Ishikawa (cell line): ENCODE measurements around the gene ROGDI.

Experiments
- CREB1 ChIP-seq: IDR thresholded peaks from 2 replicates; pipeline ENCODE4 v1.6.1; 2012; ENCODE audit warnings: low read depth
- EP300 ChIP-seq: IDR thresholded peaks from 2 replicates; pipeline ENCODE4 v1.6.1; 2012; ENCODE audit warnings: borderline replicate concordance
- MAX ChIP-seq: IDR thresholded peaks from 2 replicates; pipeline ENCODE4 v1.6.1; 2012
- RAD21 ChIP-seq: IDR thresholded peaks from 2 replicates; pipeline ENCODE4 v1.6.1; 2012; ENCODE audit warnings: low read depth
- YY1 ChIP-seq: IDR thresholded peaks from 2 replicates; pipeline ENCODE4 v1.6.1; 2012; ENCODE audit warnings: low read depth
- TF ChIP-seq, protein P1 (sequence below): IDR thresholded peaks from 2 replicates; pipeline ENCODE4 v1.6.1; 2012; ENCODE audit warnings: low read depth, mild to moderate bottlenecking

DNA sequence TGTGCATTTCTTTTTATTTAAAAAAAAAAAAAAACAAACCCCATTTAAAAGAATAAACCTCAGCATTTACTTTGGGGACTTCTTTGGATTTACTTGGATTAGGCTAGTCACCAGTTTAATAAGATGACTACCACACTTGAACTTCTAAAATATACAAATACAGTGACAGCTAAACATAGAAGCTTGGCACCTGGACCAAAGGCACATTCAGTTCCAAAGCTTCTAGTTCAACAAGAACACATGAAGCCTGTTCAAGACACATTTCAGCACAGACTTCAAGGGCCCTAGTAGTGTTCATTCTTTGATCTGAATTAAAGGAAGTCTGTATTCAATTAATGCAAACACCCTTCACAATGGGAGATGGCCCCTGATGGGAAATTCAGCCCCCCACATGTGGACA is 11.6 kb upstream of the ROGDI start:
- TF ChIP-seq EP300 (no peak), MAX (no peak), CREB1 (no peak), RAD21 (no peak), YY1 (no peak)
- TF ChIP-seq, protein P1, sequence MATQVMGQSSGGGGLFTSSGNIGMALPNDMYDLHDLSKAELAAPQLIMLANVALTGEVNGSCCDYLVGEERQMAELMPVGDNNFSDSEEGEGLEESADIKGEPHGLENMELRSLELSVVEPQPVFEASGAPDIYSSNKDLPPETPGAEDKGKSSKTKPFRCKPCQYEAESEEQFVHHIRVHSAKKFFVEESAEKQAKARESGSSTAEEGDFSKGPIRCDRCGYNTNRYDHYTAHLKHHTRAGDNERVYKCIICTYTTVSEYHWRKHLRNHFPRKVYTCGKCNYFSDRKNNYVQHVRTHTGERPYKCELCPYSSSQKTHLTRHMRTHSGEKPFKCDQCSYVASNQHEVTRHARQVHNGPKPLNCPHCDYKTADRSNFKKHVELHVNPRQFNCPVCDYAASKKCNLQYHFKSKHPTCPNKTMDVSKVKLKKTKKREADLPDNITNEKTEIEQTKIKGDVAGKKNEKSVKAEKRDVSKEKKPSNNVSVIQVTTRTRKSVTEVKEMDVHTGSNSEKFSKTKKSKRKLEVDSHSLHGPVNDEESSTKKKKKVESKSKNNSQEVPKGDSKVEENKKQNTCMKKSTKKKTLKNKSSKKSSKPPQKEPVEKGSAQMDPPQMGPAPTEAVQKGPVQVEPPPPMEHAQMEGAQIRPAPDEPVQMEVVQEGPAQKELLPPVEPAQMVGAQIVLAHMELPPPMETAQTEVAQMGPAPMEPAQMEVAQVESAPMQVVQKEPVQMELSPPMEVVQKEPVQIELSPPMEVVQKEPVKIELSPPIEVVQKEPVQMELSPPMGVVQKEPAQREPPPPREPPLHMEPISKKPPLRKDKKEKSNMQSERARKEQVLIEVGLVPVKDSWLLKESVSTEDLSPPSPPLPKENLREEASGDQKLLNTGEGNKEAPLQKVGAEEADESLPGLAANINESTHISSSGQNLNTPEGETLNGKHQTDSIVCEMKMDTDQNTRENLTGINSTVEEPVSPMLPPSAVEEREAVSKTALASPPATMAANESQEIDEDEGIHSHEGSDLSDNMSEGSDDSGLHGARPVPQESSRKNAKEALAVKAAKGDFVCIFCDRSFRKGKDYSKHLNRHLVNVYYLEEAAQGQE, result no peak
